Measurements from ENCODE around the gene COLGALT1.

- TF ChIP-seq CTCF (IDR thresholded peaks at IDR 0.05) (no peak), POLR2A (IDR thresholded peaks at IDR 0.05) (no peak)
These were observed 7.1 kb downstream of the COLGALT1 start for GRCh38 chr19:17562561-17562960.

All from thyroid gland (tissue), 4 donors.